HEK293 (cell line): ENCODE data around the gene ZSCAN10.
A peak's percentile ranks its signal among the peaks of the same experiment; 100 is the strongest.

ENCODE experiments used
- AEBP2 ChIP-seq: fragments of 450-650 bp; formaldehyde crosslinking; IDR thresholded peaks from 2 replicates; pipeline ENCODE4 v1.5.1; 2016; ENCODE audit warnings: missing biosample characterization, missing genetic modification characterization, borderline replicate concordance
- GLIS1 ChIP-seq: fragments of 450-650 bp; formaldehyde crosslinking; IDR thresholded peaks from 2 replicates; pipeline ENCODE4 v1.5.1; 2016; ENCODE audit warnings: missing biosample characterization, missing genetic modification characterization
- HOXC10 ChIP-seq: sonication (generic); formaldehyde crosslinking; IDR thresholded peaks from 2 replicates; pipeline ENCODE4 v1.8.1; 2023; ENCODE audit warnings: mild to moderate bottlenecking, missing genetic modification reagents
- KLF10 ChIP-seq: fragments of 450-650 bp; IDR thresholded peaks from 2 replicates; pipeline ENCODE4 v1.5.1; 2018; ENCODE audit warnings: missing biosample characterization, mild to moderate bottlenecking, missing genetic modification characterization
- KLF16 ChIP-seq: fragments of 450-650 bp; formaldehyde crosslinking; IDR thresholded peaks from 2 replicates; pipeline ENCODE4 v1.5.1; 2017; ENCODE audit warnings: missing biosample characterization, missing genetic modification characterization
- KLF17 ChIP-seq: fragments of 450-650 bp; formaldehyde crosslinking; IDR thresholded peaks from 2 replicates; pipeline ENCODE4 v1.5.1; 2016; ENCODE audit warnings: missing biosample characterization, missing genetic modification characterization
- KLF8 ChIP-seq: fragments of 450-650 bp; formaldehyde crosslinking; IDR thresholded peaks from 2 replicates; pipeline ENCODE4 v1.5.1; 2016; ENCODE audit warnings: missing biosample characterization, missing genetic modification characterization
- SCRT2 ChIP-seq: fragments of 450-650 bp; formaldehyde crosslinking; IDR thresholded peaks from 2 replicates; pipeline ENCODE4 v1.5.1; 2016; ENCODE audit warnings: missing biosample characterization, missing genetic modification characterization
- ZIC2 ChIP-seq: fragments of 450-650 bp; formaldehyde crosslinking; IDR thresholded peaks from 2 replicates; pipeline ENCODE4 v1.5.1; 2016; ENCODE audit warnings: missing biosample characterization, missing genetic modification characterization
- ZNF133 ChIP-seq: fragments of 450-650 bp; formaldehyde crosslinking; IDR thresholded peaks from 2 replicates; pipeline ENCODE4 v1.5.1; 2016; ENCODE audit warnings: missing biosample characterization, missing genetic modification characterization
- ZNF138 ChIP-seq: fragments of 450-650 bp; formaldehyde crosslinking; IDR thresholded peaks from 2 replicates; pipeline ENCODE4 v1.5.1; 2016; ENCODE audit warnings: missing biosample characterization, missing genetic modification characterization, borderline replicate concordance
- ZNF184 ChIP-seq: fragments of 450-650 bp; IDR thresholded peaks from 2 replicates; pipeline ENCODE4 v1.5.1; 2018; ENCODE audit warnings: missing biosample characterization, mild to moderate bottlenecking, missing genetic modification characterization
- ZNF19 ChIP-seq: fragments of 450-650 bp; formaldehyde crosslinking; IDR thresholded peaks from 2 replicates; pipeline ENCODE4; 2016; ENCODE audit warnings: missing biosample characterization, missing genetic modification characterization, low read depth
- ZNF223 ChIP-seq: fragments of 450-650 bp; formaldehyde crosslinking; IDR thresholded peaks from 2 replicates; pipeline ENCODE4 v1.5.1; 2016; ENCODE audit warnings: missing biosample characterization, missing genetic modification characterization
- ZNF37A ChIP-seq: fragments of 450-650 bp; IDR thresholded peaks from 2 replicates; pipeline ENCODE4 v1.5.1; 2018; ENCODE audit warnings: missing biosample characterization, missing genetic modification characterization
- ZNF473 ChIP-seq: fragments of 450-650 bp; formaldehyde crosslinking; IDR thresholded peaks from 2 replicates; pipeline ENCODE4 v1.5.1; 2017; ENCODE audit warnings: missing biosample characterization, missing genetic modification characterization
- ZNF521 ChIP-seq: fragments of 450-650 bp; formaldehyde crosslinking; IDR thresholded peaks from 2 replicates; pipeline ENCODE4 v1.5.1; 2017; ENCODE audit warnings: missing biosample characterization, mild to moderate bottlenecking, missing genetic modification characterization
- ZNF571 ChIP-seq: fragments of 450-650 bp; formaldehyde crosslinking; IDR thresholded peaks from 2 replicates; pipeline ENCODE4 v1.5.0; 2017; ENCODE audit warnings: missing biosample characterization, missing genetic modification characterization
- ZNF585B ChIP-seq: fragments of 450-650 bp; formaldehyde crosslinking; IDR thresholded peaks from 2 replicates; pipeline ENCODE4 v1.5.1; 2016; ENCODE audit warnings: missing biosample characterization, missing genetic modification characterization
- ZNF610 ChIP-seq: fragments of 450-650 bp; formaldehyde crosslinking; IDR thresholded peaks from 2 replicates; pipeline ENCODE4 v1.5.1; 2016; ENCODE audit warnings: missing biosample characterization, missing genetic modification characterization, borderline replicate concordance
- ZNF664 ChIP-seq: fragments of 450-650 bp; formaldehyde crosslinking; IDR thresholded peaks from 2 replicates; pipeline ENCODE4 v1.5.1; 2016; ENCODE audit warnings: missing biosample characterization, missing genetic modification characterization
- ZNF704 ChIP-seq: fragments of 450-650 bp; formaldehyde crosslinking; IDR thresholded peaks from 2 replicates; pipeline ENCODE4 v1.5.1; 2016; ENCODE audit warnings: missing biosample characterization, missing genetic modification characterization
- ZNF777 ChIP-seq: fragments of 450-650 bp; formaldehyde crosslinking; IDR thresholded peaks from 2 replicates; pipeline ENCODE4 v1.5.1; 2017; ENCODE audit warnings: missing biosample characterization, missing genetic modification characterization, borderline replicate concordance
- ZNF843 ChIP-seq: fragments of 450-650 bp; formaldehyde crosslinking; IDR thresholded peaks from 2 replicates; pipeline ENCODE4 v1.5.1; 2016; ENCODE audit warnings: missing biosample characterization, missing genetic modification characterization
- TF ChIP-seq, protein P1 (sequence below): fragments of 450-650 bp; formaldehyde crosslinking; IDR thresholded peaks from 2 replicates; pipeline ENCODE4 v1.5.1; 2016; ENCODE audit warnings: missing biosample characterization, missing genetic modification characterization
- TF ChIP-seq, protein P2 (sequence below): fragments of 450-650 bp; IDR thresholded peaks from 2 replicates; pipeline ENCODE4 v1.5.1; 2018; ENCODE audit warnings: missing biosample characterization, missing genetic modification characterization
- TF ChIP-seq, protein P3 (sequence below): fragments of 450-650 bp; formaldehyde crosslinking; IDR thresholded peaks from 2 replicates; pipeline ENCODE4 v1.5.1; 2016; ENCODE audit warnings: missing biosample characterization, missing genetic modification characterization
- TF ChIP-seq, protein P4 (sequence below): fragments of 450-650 bp; formaldehyde crosslinking; IDR thresholded peaks from 2 replicates; pipeline ENCODE4 v1.5.1; 2016; ENCODE audit warnings: missing biosample characterization, missing genetic modification characterization

ZSCAN10 gene

DNA sequence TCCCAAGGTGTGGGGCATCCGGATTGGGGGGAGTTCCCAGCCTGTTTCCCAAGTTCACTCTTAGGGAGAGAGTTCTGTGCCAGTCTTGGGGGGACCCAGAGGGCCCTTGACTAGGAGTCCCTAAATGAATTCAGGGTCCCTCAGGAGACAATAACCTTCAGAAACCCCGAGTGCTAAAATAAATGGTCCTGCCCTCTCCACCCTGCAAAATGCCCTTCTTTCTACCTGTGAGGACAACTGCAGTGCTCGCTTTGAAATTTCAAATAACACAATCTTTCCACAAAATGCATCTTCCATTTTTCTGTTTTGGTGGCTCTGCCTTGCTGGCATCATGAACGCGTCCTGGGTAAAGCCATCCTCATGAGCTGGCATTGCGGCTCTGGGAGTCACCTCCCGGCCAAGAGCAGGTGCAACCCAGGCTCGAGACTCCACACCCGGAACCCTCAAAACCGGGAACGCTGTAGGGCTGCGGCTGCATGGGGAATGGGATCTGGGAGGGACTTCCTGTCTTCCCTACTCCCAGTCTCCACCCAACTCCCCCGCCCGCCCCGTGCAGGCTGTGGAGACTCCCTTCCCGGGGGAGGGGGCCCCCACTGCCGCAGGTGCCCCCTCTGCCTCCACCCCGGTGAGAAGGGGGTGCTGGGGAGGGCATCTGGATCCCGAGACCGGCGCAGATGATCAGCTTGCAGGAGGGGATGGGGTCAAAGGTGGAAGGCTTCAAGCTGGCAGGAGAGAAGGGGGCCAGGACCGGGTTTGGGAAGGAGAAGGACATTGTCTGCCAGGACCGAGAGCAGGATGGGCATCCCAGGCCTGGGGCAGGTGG is 13.2 kb upstream of the ZSCAN10 start, which contains the start of gene ZNF205 (continued):
- no peak for TF ChIP-seq ZNF843 (tag by site-specific recombination)
- no peak for TF ChIP-seq ZNF571
- no peak for TF ChIP-seq ZNF704 (tag by site-specific recombination)
- TF ChIP-seq ZIC2: peak; percentile 51
- TF ChIP-seq ZNF133: no peak
- TF ChIP-seq ZNF19 (tag by site-specific recombination): no peak
- TF ChIP-seq, protein P1, sequence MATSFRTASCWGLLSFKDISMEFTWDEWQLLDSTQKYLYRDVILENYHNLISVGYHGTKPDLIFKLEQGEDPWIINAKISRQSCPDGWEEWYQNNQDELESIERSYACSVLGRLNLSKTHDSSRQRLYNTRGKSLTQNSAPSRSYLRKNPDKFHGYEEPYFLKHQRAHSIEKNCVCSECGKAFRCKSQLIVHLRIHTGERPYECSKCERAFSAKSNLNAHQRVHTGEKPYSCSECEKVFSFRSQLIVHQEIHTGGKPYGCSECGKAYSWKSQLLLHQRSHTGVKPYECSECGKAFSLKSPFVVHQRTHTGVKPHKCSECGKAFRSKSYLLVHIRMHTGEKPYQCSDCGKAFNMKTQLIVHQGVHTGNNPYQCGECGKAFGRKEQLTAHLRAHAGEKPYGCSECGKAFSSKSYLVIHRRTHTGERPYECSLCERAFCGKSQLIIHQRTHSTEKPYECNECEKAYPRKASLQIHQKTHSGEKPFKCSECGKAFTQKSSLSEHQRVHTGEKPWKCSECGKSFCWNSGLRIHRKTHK (tag by site-specific recombination): no peak
- TF ChIP-seq ZNF223: no peak
- no peak for TF ChIP-seq ZNF138 (tag by site-specific recombination)
- no peak for TF ChIP-seq ZNF521
- peak; percentile 94 for TF ChIP-seq KLF8 (tag by site-specific recombination)
- no peak for TF ChIP-seq ZNF473 (tag by site-specific recombination)
- no peak for TF ChIP-seq AEBP2 (tag by site-specific recombination)
- no peak for TF ChIP-seq ZNF664
- TF ChIP-seq HOXC10: no peak
- TF ChIP-seq KLF10 (tag by site-specific recombination): peak; percentile 69
- no peak for TF ChIP-seq SCRT2
- no peak for TF ChIP-seq ZNF585B (tag by site-specific recombination)
- no peak for TF ChIP-seq ZNF610 (tag by site-specific recombination)
- no peak for TF ChIP-seq ZNF37A (tag by site-specific recombination)
- no peak for TF ChIP-seq ZNF777 (tag by site-specific recombination)
- peak; percentile 96 for TF ChIP-seq KLF16 (tag by site-specific recombination)
- TF ChIP-seq GLIS1: peak; percentile 57
- TF ChIP-seq KLF17 (tag by site-specific recombination): peak; percentile 91
- TF ChIP-seq, protein P2, sequence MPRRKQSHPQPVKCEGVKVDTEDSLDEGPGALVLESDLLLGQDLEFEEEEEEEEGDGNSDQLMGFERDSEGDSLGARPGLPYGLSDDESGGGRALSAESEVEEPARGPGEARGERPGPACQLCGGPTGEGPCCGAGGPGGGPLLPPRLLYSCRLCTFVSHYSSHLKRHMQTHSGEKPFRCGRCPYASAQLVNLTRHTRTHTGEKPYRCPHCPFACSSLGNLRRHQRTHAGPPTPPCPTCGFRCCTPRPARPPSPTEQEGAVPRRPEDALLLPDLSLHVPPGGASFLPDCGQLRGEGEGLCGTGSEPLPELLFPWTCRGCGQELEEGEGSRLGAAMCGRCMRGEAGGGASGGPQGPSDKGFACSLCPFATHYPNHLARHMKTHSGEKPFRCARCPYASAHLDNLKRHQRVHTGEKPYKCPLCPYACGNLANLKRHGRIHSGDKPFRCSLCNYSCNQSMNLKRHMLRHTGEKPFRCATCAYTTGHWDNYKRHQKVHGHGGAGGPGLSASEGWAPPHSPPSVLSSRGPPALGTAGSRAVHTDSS: peak; percentile 31; the same call in 1 of the 2 replicates
- TF ChIP-seq, protein P3, sequence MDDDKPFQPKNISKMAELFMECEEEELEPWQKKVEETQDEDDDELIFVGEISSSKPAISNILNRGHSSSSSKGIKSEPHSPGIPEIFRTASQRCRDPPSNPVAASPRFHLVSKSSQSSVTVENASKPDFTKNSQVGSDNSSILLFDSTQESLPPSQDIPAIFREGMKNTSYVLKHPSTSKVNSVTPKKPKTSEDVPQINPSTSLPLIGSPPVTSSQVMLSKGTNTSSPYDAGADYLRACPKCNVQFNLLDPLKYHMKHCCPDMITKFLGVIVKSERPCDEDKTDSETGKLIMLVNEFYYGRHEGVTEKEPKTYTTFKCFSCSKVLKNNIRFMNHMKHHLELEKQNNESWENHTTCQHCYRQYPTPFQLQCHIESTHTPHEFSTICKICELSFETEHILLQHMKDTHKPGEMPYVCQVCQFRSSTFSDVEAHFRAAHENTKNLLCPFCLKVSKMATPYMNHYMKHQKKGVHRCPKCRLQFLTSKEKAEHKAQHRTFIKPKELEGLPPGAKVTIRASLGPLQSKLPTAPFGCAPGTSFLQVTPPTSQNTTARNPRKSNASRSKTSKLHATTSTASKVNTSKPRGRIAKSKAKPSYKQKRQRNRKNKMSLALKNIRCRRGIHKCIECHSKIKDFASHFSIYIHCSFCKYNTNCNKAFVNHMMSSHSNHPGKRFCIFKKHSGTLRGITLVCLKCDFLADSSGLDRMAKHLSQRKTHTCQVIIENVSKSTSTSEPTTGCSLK (tag by site-specific recombination): no peak
- no peak for TF ChIP-seq ZNF184 (tag by site-specific recombination)
- TF ChIP-seq, protein P4, sequence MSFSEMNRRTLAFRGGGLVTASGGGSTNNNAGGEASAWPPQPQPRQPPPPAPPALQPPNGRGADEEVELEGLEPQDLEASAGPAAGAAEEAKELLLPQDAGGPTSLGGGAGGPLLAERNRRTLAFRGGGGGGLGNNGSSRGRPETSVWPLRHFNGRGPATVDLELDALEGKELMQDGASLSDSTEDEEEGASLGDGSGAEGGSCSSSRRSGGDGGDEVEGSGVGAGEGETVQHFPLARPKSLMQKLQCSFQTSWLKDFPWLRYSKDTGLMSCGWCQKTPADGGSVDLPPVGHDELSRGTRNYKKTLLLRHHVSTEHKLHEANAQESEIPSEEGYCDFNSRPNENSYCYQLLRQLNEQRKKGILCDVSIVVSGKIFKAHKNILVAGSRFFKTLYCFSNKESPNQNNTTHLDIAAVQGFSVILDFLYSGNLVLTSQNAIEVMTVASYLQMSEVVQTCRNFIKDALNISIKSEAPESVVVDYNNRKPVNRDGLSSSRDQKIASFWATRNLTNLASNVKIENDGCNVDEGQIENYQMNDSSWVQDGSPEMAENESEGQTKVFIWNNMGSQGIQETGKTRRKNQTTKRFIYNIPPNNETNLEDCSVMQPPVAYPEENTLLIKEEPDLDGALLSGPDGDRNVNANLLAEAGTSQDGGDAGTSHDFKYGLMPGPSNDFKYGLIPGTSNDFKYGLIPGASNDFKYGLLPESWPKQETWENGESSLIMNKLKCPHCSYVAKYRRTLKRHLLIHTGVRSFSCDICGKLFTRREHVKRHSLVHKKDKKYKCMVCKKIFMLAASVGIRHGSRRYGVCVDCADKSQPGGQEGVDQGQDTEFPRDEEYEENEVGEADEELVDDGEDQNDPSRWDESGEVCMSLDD (tag by site-specific recombination): peak; percentile 46; the same call in 1 of the 2 replicates
